ENCODE measurements around the gene NOTCH2.

DNA sequence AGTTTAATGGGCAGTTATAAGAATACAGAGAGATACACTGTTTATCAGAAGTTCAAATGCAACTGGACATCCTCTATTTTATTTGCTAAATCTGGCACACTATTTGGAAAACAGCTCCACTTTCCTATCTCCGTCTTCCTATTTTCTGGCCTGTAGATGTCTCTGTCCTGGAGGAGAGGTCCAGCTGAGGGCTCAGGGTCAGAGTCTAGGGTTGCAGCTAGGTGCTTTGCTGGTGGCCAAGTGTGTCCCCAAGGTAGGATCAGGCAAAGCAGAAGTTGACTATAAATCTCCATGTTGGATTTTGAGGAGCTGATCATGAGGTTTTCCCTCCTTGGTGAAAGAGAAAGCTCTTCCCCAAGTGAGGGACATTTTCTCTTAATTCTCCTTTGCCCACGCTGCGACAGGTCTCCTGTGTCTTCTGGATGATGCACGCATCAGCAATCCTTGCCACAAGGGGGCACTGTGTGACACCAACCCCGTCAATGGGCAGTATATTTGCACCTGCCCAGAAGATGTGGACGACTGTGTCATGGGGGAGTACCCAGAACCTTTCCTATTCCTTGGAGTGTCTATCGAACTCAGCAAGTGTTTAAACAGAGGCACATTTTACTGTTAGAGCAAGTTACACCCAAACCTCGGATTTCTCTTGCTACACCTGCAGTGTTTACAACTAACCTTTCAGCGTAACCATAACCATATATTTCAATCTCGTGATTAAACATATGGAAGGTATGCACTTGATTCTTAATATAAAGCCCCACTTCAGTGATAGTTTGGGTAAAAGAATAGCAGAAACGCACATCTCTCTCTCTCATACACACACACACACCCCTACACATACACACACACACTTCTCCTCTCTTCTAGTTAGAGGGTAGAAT, 183.3 kb downstream of the NOTCH2 start:
- TF ChIP-seq, protein P1, sequence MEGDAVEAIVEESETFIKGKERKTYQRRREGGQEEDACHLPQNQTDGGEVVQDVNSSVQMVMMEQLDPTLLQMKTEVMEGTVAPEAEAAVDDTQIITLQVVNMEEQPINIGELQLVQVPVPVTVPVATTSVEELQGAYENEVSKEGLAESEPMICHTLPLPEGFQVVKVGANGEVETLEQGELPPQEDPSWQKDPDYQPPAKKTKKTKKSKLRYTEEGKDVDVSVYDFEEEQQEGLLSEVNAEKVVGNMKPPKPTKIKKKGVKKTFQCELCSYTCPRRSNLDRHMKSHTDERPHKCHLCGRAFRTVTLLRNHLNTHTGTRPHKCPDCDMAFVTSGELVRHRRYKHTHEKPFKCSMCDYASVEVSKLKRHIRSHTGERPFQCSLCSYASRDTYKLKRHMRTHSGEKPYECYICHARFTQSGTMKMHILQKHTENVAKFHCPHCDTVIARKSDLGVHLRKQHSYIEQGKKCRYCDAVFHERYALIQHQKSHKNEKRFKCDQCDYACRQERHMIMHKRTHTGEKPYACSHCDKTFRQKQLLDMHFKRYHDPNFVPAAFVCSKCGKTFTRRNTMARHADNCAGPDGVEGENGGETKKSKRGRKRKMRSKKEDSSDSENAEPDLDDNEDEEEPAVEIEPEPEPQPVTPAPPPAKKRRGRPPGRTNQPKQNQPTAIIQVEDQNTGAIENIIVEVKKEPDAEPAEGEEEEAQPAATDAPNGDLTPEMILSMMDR (IDR thresholded peaks at IDR 0.05): peak in 1 of 3 donors; percentile 21
- no peak for TF ChIP-seq POLR2A (IDR thresholded peaks at IDR 0.05)
- no peak for TF ChIP-seq EP300 (IDR thresholded peaks at IDR 0.05)

Measured in ovary (tissue), 3 donors.